Esophagus (tissue), 2 donors: ENCODE measurements around the gene ZNF844. TPM values are rescaled to one million over a fixed set of nuclear protein-coding genes. Genes with fewer than 3 reads are reported as not detected.
A peak's percentile ranks its signal among the peaks of the same experiment; 100 is the strongest.

Experiments used
- H3K27ac ChIP-seq, 2 donors: one replicate each; pipeline ENCODE4 v1.5.1; 2013; ENCODE audit warnings: low read depth in 2 of 2, mild to moderate bottlenecking in 2 of 2, inconsistent platforms in 1 of 2, low read length in 1 of 2, moderate library complexity in 1 of 2
- H3K27me3 ChIP-seq, 2 donors: one replicate each; pipeline ENCODE4 v1.6.1; 2013; ENCODE audit warnings: low read length in 2 of 2, control low read depth in 1 of 2, mild to moderate bottlenecking in 1 of 2; ENCODE audit not compliant: insufficient read depth in 2 of 2, control insufficient read depth in 1 of 2
- H3K36me3 ChIP-seq, 2 donors: one replicate each; pipeline ENCODE4 v1.6.1; 2013; ENCODE audit warnings: low read length in 1 of 2; ENCODE audit not compliant: control insufficient read depth in 2 of 2, insufficient read depth in 2 of 2
- H3K4me1 ChIP-seq, 2 donors: one replicate each; pipeline ENCODE4 v1.6.1; 2013; ENCODE audit warnings: low read length in 1 of 2; ENCODE audit not compliant: control insufficient read depth in 2 of 2, insufficient read depth in 2 of 2
- H3K4me3 ChIP-seq, 2 donors: one replicate each; pipeline ENCODE4 v1.5.1; 2013; ENCODE audit warnings: low read length in 2 of 2, mild to moderate bottlenecking in 2 of 2, low read depth in 1 of 2, moderate library complexity in 1 of 2
- H3K9me3 ChIP-seq, 2 donors: one replicate each; pipeline ENCODE4 v1.6.1; 2013; ENCODE audit warnings: mild to moderate bottlenecking in 2 of 2, low read depth in 1 of 2, low read length in 1 of 2, moderate library complexity in 1 of 2; ENCODE audit not compliant: control insufficient read depth in 2 of 2, insufficient read depth in 1 of 2
- WGBS, 2 donors: extraction: QIAGEN DNeasy Blood & Tissue Kit; methylation state at CpG; one replicate each; pipeline ENCODE4 v1.1.7; 2013; 5-methylcytosine and 5-hydroxymethylcytosine counted together
- polyA plus RNA-seq, 2 donors: library from polyadenylated mRNA; stranded (reverse); fragments of 200-250 nt; gene quantifications; one replicate each; pipeline ENCODE4 v1.2.3, GENCODE V29; 2013
- donor health status: healthy with polysubstance abuse.
- donor health status: Bipolar disorder and iron deficiency.

ZNF844 gene
- 1 to 10 TPM; 2.0 to 3.2 TPM for polyA plus RNA-seq

DNA sequence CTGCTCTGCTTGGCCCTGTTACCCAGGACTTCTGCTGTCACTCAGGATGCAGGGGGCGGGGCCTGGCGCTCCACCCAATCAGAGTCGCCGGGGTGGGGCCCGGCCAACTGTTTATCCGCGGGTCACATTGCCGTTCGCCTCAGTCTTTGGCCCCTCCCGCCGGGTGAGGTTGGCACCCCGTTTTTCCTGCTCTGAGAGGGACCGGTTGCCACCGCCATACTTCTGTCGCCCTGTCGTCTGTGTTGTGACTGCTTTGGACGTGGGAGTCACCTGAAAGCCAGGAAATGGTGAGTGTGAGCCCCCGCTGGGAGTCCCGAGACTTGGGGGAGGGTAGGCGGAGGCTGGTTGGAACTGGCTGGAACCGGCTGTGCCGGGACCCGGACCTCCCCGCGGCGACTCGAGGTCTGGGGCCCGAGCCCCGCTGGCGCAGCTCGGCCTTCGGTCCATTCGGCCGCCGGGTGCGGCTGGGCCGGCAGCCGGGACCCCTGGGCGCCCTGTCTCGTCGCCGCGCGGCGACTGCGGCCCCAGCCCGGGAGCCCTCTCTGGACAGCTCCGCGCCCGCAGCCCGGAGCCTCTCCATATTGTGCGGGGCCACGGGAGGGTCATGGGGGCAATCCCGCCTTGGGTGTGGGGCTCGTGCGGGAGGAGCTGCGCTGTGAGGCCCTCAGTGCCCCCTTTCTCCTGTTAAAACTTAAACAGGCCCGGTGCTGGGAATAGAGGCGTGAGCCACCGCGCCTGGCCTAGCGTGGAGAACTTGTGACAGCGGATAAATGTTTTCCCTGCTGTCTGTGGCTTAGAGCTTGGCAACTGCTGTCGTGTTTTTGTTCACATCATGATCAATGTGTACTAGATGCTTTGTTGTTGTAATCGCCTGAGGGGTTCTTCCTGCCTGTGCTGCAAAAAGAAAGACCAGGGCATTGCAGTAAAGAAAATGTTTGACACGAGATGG lies at the start of gene ZNF844:
ZNF844 (plus strand) TSS at position 142 of the 949 bp plus-strand sequence; CDS start at position 285, 143 bp downstream.
- WGBS, 2 donors: 1 to 2% methylated on average over 66 of the region's 66 CpGs
- peaks cover 0 to 5% of the 10 kb centered on the region in 2 donors for H3K9me3 ChIP-seq
- peak within 1 kb of the TSS; percentile 92 to 96 for H3K27ac ChIP-seq
- no peaks in the 10 kb centered on the region for H3K36me3 ChIP-seq
- peaks cover 0 to 3% of the 10 kb centered on the region in 2 donors for H3K4me1 ChIP-seq
- H3K27me3 ChIP-seq: no peaks in the 10 kb centered on the region
- H3K4me3 ChIP-seq: peak within 1 kb of the TSS; percentile 84 to 90

DNA sequence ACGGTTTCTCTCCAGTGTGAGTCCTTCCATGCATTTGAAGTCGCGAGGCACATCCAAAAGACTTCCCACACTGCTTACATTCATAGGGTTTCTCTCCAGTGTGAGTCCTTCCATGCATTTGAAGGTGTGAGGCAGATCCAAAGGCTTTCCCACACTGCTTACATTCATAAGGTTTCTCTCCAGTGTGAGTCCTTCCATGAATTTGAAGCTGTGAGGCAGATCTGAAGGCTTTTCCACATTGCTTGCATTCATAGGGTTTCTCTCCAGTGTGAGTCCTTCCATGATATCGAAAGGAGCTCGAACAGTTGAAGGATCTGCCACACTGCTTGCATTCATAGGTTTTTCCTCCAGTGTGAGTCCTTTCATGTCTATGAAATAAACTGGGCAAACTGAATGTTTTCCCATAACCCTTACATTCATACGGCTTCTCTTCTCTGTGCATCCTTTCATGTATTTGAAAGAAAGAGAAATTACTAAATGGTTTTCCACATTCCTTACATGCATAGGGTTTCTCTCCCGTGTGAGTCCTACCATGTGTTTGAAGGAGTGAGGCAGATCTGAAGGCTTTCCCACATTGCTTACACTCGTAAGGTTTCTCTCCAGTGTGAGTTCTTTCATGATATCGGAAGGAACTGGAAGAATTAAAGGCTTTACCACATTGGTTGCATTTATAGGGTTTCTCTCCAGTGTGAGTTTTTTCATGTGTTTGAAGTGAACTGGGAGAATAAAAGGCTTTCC lies 49.3 kb upstream of the ZNF844 start:
- H3K27ac ChIP-seq: no peak overlapping the region
- WGBS, 2 donors: 97% methylated on average over 9 of the region's 9 CpGs
- H3K27me3 ChIP-seq: no peaks in the 10 kb centered on the region
- H3K4me3 ChIP-seq: no peak overlapping the region
- no peaks in the 10 kb centered on the region for H3K4me1 ChIP-seq
- H3K36me3 ChIP-seq: peaks cover 18 to 19% of the 10 kb centered on the region in 2 donors
- H3K9me3 ChIP-seq: peaks cover 14 to 32% of the 10 kb centered on the region in 2 donors

DNA sequence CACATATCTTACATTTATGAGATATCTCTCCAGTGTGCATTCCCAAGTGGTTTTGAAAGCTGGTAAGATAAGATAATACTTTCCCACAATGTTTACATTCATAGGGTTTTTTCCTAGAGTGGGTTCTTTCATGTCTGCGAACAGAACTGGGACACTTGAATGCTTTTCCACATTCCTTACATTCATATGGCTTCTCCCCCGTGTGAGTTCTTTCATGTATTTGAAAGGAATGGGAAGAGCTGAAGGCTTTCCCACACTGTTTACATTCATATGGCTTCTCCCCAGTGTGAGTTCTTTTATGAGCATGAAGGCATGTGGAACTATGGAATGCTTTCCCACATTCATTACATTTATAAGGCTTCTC lies 48.8 kb upstream of the ZNF844 start:
- Histone ChIP-seq H3K4me1 (no peaks in the 10 kb centered on the region), H3K4me3 (no peak overlapping the region), H3K27ac (no peak overlapping the region), H3K9me3 (peaks cover 16 to 35% of the 10 kb centered on the region in 2 donors), H3K27me3 (no peaks in the 10 kb centered on the region), H3K36me3 (peaks cover 18 to 19% of the 10 kb centered on the region in 2 donors)
- WGBS, 2 donors: 78 to 88% methylated on average over 2 of the region's 2 CpGs

DNA sequence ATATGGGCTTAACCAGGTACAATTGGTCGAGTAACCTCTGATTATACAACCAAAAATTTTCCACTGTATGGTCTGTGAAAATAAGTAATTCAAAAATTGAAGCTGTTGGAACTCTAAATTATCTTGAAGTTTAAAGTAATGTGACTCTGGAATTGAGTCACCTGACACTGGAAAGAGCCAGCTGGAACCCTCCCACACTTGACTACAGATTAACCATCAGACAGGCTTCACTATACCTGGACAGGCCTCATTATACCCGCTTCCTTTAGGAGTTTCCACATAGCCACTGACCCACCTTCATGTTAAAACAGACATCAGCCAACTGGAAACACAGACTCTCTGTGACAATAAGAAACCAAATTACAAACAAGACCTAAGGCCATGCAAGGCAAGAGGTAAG lies 30.3 kb upstream of the ZNF844 start:
- Histone ChIP-seq H3K27ac (no peak overlapping the region), H3K4me3 (peak overlapping the region in 1 of 2 donors; percentile 81), H3K9me3 (peaks cover 0 to 2% of the 10 kb centered on the region in 2 donors), H3K36me3 (no peaks in the 10 kb centered on the region), H3K27me3 (no peaks in the 10 kb centered on the region), H3K4me1 (no peaks in the 10 kb centered on the region)
- WGBS, 2 donors: 72 to 82% methylated on average over 2 of the region's 2 CpGs

DNA sequence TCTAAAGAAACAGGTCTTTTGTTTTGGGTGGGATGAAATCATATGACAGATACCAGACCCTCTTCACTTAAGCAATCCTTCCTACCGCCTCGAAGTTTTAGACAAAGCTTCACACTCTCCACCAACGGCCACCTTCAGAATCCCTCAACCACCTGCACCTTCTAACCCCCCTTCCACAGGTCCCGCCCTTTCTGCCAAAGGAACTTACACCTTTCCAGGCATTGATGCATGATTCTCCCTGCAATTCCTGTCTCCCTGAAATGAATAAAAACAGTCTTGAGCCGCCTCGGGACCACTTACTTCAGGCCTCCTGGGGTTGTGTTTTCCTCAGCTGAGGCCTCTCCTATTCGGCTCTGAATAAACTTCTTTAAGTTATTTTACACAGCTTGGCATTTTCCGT lies 29.9 kb upstream of the ZNF844 start:
- Histone ChIP-seq H3K27ac (peak overlapping the region in 1 of 2 donors; percentile 49), H3K9me3 (peaks cover 0 to 1% of the 10 kb centered on the region in 2 donors), H3K4me3 (peak overlapping the region; percentile 29 to 81), H3K36me3 (no peaks in the 10 kb centered on the region), H3K27me3 (no peaks in the 10 kb centered on the region), H3K4me1 (no peaks in the 10 kb centered on the region)
- 22 to 31% methylated on average over 8 of the region's 8 CpGs for WGBS, 2 donors

DNA sequence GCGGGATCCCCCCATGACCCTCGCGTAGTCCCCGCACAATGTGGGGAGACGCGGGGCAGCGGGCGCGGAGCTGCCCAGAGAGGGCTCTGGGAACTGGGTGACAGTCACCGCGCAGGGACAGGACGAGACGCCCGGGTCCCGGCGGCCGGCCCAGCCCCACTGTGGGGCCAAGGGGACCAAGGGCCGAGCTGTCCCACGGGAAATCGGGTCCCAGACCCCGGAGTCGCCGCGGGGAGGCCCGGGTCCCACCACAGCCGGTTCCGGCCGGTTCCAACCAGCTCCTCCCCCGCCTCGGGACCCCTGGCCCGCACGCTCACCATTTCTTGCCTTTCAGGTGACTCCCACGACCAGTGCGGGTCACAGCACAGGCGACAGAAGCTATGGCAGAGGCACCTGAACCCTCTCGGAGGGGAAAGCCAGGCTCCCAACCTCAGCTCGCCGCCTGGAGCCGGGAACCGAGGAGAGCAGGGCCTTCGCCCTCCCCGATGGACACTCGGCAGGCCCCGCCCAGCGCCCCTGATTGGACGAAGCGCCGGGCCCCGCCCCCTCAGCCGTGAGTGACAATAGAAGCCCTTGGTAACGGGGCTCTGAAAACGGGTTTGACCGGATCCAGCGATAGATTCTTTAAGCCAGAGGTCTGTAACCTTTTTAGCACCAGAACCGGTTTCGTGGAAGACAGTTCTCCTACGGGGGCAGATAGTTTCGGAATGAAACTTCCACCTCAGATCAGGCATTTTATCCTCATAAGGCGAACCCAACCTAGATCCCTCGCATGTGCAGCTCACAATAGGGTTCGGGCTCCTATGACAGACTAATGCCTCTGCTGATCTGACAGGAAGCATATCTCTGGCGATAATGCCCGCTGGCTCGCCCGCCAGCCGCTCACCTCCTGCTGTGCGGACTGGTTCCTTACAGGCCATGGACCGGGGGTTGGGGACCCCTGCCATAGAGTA lies 29.0 kb upstream of the ZNF844 start, which contains the start of gene ZNF433:
ZNF433 (minus strand) TSS at position 460 of the 953 bp plus-strand sequence; CDS start at position 320, 140 bp downstream.
- H3K27ac ChIP-seq: peak within 1 kb of the TSS; percentile 81 to 86
- H3K4me1 ChIP-seq: no peaks in the 10 kb centered on the region
- H3K4me3 ChIP-seq: peak within 1 kb of the TSS; percentile 81 to 84
- WGBS, 2 donors: 2% methylated on average over 48 to 68 of the region's 68 CpGs
- no peaks in the 10 kb centered on the region for H3K9me3 ChIP-seq
- no peaks in the 10 kb centered on the region for H3K27me3 ChIP-seq
- H3K36me3 ChIP-seq: no peaks in the 10 kb centered on the region

DNA sequence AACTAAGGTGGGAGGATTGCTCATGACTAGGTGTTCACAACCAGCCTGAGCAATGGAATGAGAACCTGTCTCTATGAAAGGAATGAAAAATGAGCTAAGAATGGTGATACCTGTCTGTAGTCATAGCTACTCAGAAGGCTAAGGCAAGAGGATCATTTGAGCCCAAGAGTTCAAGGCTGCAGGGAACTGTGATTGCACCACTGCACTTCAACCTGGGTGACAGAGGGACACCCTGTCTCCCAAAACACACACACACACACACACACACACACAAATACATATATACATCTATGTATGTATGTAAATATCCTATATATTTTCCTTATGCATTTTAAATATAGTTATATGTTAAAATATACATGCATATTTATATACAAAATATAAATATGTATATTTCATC lies 21.6 kb upstream of the ZNF844 start:
- peaks cover 0 to 3% of the 10 kb centered on the region in 2 donors for H3K9me3 ChIP-seq

DNA sequence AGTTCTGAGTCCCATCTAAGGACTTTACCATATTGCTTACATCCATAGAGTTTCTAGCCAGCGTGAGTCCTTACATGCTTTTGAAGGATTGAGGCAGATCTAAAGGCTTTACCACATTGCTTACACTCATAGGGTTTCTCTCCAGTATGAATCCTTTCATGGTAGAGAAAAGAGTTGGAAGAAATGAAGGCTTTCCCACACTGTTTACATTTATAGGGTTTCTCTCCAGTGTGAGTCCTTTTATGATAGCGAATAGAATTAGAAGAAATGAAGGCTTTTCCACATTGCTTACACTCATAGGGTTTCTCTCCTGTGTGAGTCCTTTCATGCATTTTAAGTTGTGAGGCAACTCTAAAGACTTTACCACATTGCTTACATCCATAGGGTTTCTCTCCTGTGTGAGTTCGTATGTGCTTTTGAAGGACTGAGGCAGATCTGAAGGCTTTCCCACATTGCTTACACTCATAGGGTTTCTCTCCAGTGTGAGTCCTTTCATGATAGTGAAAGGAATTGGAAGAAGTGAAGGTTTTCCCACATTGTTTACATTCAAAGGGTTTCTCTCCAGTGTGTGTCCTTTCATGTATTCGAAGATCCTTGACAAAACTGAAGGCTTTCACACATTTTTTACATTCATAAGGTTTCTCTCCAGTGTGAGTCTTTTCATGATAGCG lies 20.6 kb upstream of the ZNF844 start:
- Histone ChIP-seq H3K36me3 (no peaks in the 10 kb centered on the region), H3K27ac (no peak overlapping the region), H3K27me3 (no peaks in the 10 kb centered on the region), H3K4me1 (no peaks in the 10 kb centered on the region), H3K4me3 (no peak overlapping the region), H3K9me3 (peaks cover 0 to 3% of the 10 kb centered on the region in 2 donors)
- WGBS, 2 donors: 96 to 97% methylated on average over 5 of the region's 5 CpGs

More for the DNA sequence above, 21.6 kb upstream of the ZNF844 start:
- Histone ChIP-seq H3K36me3 (no peaks in the 10 kb centered on the region), H3K27me3 (no peaks in the 10 kb centered on the region), H3K27ac (no peak overlapping the region), H3K4me1 (no peaks in the 10 kb centered on the region), H3K4me3 (no peak overlapping the region)
